K562 (cell line): ENCODE data around the gene KCNK6. TPM values are rescaled to one million over a fixed set of nuclear protein-coding genes. Genes with fewer than 3 reads are reported as not detected.
A peak's percentile ranks its signal among the peaks of the same experiment; 100 is the strongest.

ENCODE experiments used
- ARHGAP35 ChIP-seq: fragments of 450-650 bp; IDR thresholded peaks from 2 replicates; pipeline ENCODE4 v1.6.1; 2018; ENCODE audit not compliant: partially characterized antibody
- ARID3A ChIP-seq: IDR thresholded peaks from 2 replicates; pipeline ENCODE4 v1.6.1; 2012; ENCODE audit warnings: low read depth, low read length, improper control_type of control experiment, borderline replicate concordance
- BRCA1 ChIP-seq, 2 experiments: fragments of 450-650 bp in 1 of 2; sonication (generic) in 1 of 2; formaldehyde crosslinking in 1 of 2; IDR thresholded peaks; 2 replicates each; pipeline versions ENCODE4 v1.5.0 to v1.6.1; 2017 to 2020; ENCODE audit warnings: mild to moderate bottlenecking in 1 of 2, missing genetic modification reagents in 1 of 2
- BRF2 ChIP-seq: IDR thresholded peaks from 3 replicates; pipeline ENCODE4 v1.6.1; 2011; ENCODE audit warnings: borderline replicate concordance, mild to moderate bottlenecking; ENCODE audit not compliant: insufficient read length, insufficient read depth
- CEBPB ChIP-seq: fragments of 450-650 bp; IDR thresholded peaks from 2 replicates; pipeline ENCODE4 v1.6.1; 2016; ENCODE audit warnings: missing genetic modification characterization, missing compliant biosample characterization
- CXXC5 ChIP-seq: fragments of 250-450 bp; sonication (Bioruptor Pico); IDR thresholded peaks from 2 replicates; pipeline ENCODE4 v1.8.0; 2022; ENCODE audit warnings: inconsistent platforms, mild to moderate bottlenecking, moderate library complexity
- DACH1 ChIP-seq: fragments of 450-650 bp; IDR thresholded peaks from 2 replicates; pipeline ENCODE4 v1.6.1; 2018; ENCODE audit not compliant: partially characterized antibody
- HMGN3 ChIP-seq: IDR thresholded peaks from 2 replicates; pipeline ENCODE4 v1.6.1; 2011; ENCODE audit warnings: borderline replicate concordance, low read depth, mild to moderate bottlenecking, mixed read lengths, low read length; ENCODE audit not compliant: insufficient read length; ENCODE audit errors: extremely low read depth
- MED1 ChIP-seq: sonication (generic); formaldehyde crosslinking; IDR thresholded peaks from 2 replicates; pipeline ENCODE4 v1.8.1; 2023; ENCODE audit warnings: missing genetic modification reagents, borderline replicate concordance
- MYC ChIP-seq, 2 experiments: fragments of 250-450 bp in 1 of 2; sonication (Bioruptor Pico) in 1 of 2; IDR thresholded peaks; 2 replicates each; pipeline versions ENCODE4 v1.5.1 to v1.6.1; 2012 to 2021; ENCODE audit warnings: low read depth in 2 of 2, borderline replicate concordance in 1 of 2, improper control_type of control experiment in 1 of 2, low read length in 1 of 2, mild to moderate bottlenecking in 1 of 2, moderate library complexity in 1 of 2
- NFATC3 ChIP-seq: fragments of 450-650 bp; IDR thresholded peaks from 2 replicates; pipeline ENCODE4 v1.6.1; 2017; ENCODE audit warnings: mild to moderate bottlenecking
- PYGO2 ChIP-seq: fragments of 450-650 bp; IDR thresholded peaks from 2 replicates; pipeline ENCODE4 v1.6.1; 2016; ENCODE audit warnings: mild to moderate bottlenecking, missing genetic modification characterization, moderate library complexity, missing compliant biosample characterization
- RBFOX2 ChIP-seq: fragments of 200-400 bp; formaldehyde crosslinking; IDR thresholded peaks from 2 replicates; pipeline ENCODE4 v1.6.1; 2017; ENCODE audit warnings: low read depth, mild to moderate bottlenecking, low read length, moderate library complexity
- RBM39 ChIP-seq: fragments of 200-400 bp; formaldehyde crosslinking; optimal IDR thresholded peaks from 2 replicates; pipeline ENCODE3; 2018; ENCODE audit warnings: low read depth, low read length
- SAP30 ChIP-seq: fragments of 200-600 bp; sonication (generic); IDR thresholded peaks from 2 replicates; pipeline ENCODE4 v1.6.1; 2012; ENCODE audit warnings: borderline replicate concordance, low read depth, mild to moderate bottlenecking, moderate library complexity, low read length, control low read depth, inconsistent platforms; ENCODE audit not compliant: insufficient read depth, poor library complexity, severe bottlenecking
- SRSF7 ChIP-seq: fragments of 200-400 bp; formaldehyde crosslinking; optimal IDR thresholded peaks from 2 replicates; pipeline ENCODE3; 2017; ENCODE audit warnings: mild to moderate bottlenecking, low read depth, low read length
- TAL1 ChIP-seq: fragments of 450-650 bp; IDR thresholded peaks from 2 replicates; pipeline ENCODE4 v1.6.1; 2016; ENCODE audit warnings: mild to moderate bottlenecking
- TCF7L2 ChIP-seq: fragments of 150-350 bp; IDR thresholded peaks from 2 replicates; pipeline ENCODE4 v1.6.1; 2016; ENCODE audit warnings: low read depth, mild to moderate bottlenecking, low read length, moderate library complexity
- THRB ChIP-seq: fragments of 450-650 bp; formaldehyde crosslinking; conservative IDR thresholded peaks from 2 replicates; pipeline ENCODE4 v1.4.0; 2022; ENCODE audit warnings: mild to moderate bottlenecking, missing genetic modification characterization
- ZBTB2 ChIP-seq: fragments of 450-650 bp; IDR thresholded peaks from 2 replicates; pipeline ENCODE4 v1.6.1; 2016; ENCODE audit warnings: antibody characterized with exemption
- ZNF644 ChIP-seq: fragments of 200-800 bp; sonication (Bioruptor generic); IDR thresholded peaks from 2 replicates; pipeline ENCODE4 v1.6.1; 2016; ENCODE audit warnings: low read depth, missing genetic modification characterization, missing compliant biosample characterization
- ZNF77 ChIP-seq: fragments of 250-450 bp; sonication (Bioruptor Pico); IDR thresholded peaks from 2 replicates; pipeline ENCODE4 v1.5.0; 2020
- polyA plus RNA-seq, 8 experiments: library from polyadenylated mRNA; depleted of rRNA in 4 of 8; stranded (reverse) in 5 of 8; unstranded in 3 of 8; fragments of >200 nt; fragmentation: Nextera tagmentation in 2 of 8; fragmentation: Illumina TruSeq in 1 of 8; extraction: Ambion mirVana in 2 of 8; extraction: Trizol in 1 of 8; gene quantifications; 2 replicates each; pipeline versions ENCODE4 v1.2.1 to v1.2.3, GENCODE V29; 2011 to 2014; ENCODE audit warnings: inconsistent platforms in 1 of 8, missing spikeins in 1 of 8
- total RNA-seq, 7 experiments: library from RNA; depleted of rRNA in 6 of 7; stranded (reverse); fragments of >200 nt in 6 of 7; fragmentation: Illumina TruSeq in 2 of 7; extraction: Trizol in 2 of 7; gene quantifications; 2 replicates each; pipeline versions ENCODE4 v1.2.1 to v1.2.3, GENCODE V29; 2011 to 2021; ENCODE audit warnings: low replicate concordance in 1 of 7

Gene KCNK6
- total and polyA plus RNA-seq, 9 of the 15 experiments (the other 6 are each of a cell fraction or from before 2014, with no cell fraction given) = 0.05 to 0.42 (median 0.15) TPM

- TF ChIP-seq CEBPB (no peak), CXXC5 (CRISPR knock-in tag) (peak; percentile 63), MED1 (CRISPR knock-in tag) (no peak), RBM39 (no peak), TAL1 (no peak), THRB (CRISPR knock-in tag) (peak; percentile 89; the same call in 1 of the 2 replicates), ZNF77 (CRISPR knock-in tag) (no peak), TCF7L2 (no peak), SAP30 (peak; percentile 39), ARHGAP35 (peak; percentile 37), SRSF7 (no peak), DACH1 (no peak), ZNF644 (tag) (no peak), BRF2 (no peak), PYGO2 (no peak), ZBTB2 (peak; percentile 36; the same call in 1 of the 2 replicates), BRCA1 (IDR thresholded peaks at IDR 0.05) (no peak), BRCA1 (CRISPR knock-in tag; IDR thresholded peaks at IDR 0.05) (no peak), ARID3A (no peak), RBFOX2 (peak; percentile 72), MYC (IDR thresholded peaks at IDR 0.05; ENCODE audit: low read depth, low read length) (no peak), MYC (CRISPR knock-in tag; IDR thresholded peaks at IDR 0.05; ENCODE audit: borderline replicate concordance, low read depth) (no peak), NFATC3 (no peak), HMGN3 (peak; percentile 25)
Measured at GRCh38 chr19:38335949-38336637, 16.4 kb downstream of the KCNK6 start (continued).
